ENCODE data around the gene REP15. TPM values are rescaled to one million over a fixed set of nuclear protein-coding genes. Genes with fewer than 3 reads are reported as not detected.

Gene REP15
- total RNA-seq, 2 donors from 2014 or later: 0.24 TPM; not detected in 1

GRCh38 chr12:27682534-27682933 lies 13.7 kb upstream of the REP15 start:
- no peak overlapping the region for H3K27ac Mint-ChIP-seq
- H3K27me3 Mint-ChIP-seq: no peaks in the 10 kb centered on the region
- H3K4me1 Mint-ChIP-seq: no peaks in the 10 kb centered on the region
- no peak overlapping the region for H3K4me3 Mint-ChIP-seq
- no peaks in the 10 kb centered on the region for H3K9me3 Mint-ChIP-seq
- H3K36me3 Mint-ChIP-seq (ENCODE audit: low read depth): no peaks in the 10 kb centered on the region
- ATAC-seq (replicated peaks): no peak

DNA sequence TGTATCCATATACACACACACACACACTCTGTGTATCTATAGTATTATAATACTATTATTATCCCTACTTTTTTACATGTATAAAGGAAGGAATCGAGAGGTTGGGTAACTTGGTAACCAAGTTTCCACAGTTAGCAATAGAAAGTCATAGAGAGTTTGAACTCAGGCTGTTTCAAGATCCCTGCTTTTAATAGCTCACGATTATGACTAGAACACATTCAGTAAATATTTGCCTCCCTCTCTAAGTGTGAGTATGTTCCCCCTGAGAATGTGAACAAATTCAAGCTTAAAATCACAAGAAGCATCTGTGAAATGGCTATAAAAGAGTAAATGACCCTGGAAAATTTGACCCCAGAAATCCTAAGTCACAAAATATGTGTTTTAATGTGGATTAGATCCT lies 11.0 kb upstream of the REP15 start:
- Mint-ChIP-seq H3K36me3 (ENCODE audit: low read depth) (peaks cover 10% of the 10 kb centered on the region), H3K27me3 (no peaks in the 10 kb centered on the region), H3K27ac (no peak overlapping the region), H3K9me3 (no peaks in the 10 kb centered on the region), H3K4me1 (no peaks in the 10 kb centered on the region), H3K4me3 (no peak overlapping the region)
- ATAC-seq (replicated peaks): no peak

DNA sequence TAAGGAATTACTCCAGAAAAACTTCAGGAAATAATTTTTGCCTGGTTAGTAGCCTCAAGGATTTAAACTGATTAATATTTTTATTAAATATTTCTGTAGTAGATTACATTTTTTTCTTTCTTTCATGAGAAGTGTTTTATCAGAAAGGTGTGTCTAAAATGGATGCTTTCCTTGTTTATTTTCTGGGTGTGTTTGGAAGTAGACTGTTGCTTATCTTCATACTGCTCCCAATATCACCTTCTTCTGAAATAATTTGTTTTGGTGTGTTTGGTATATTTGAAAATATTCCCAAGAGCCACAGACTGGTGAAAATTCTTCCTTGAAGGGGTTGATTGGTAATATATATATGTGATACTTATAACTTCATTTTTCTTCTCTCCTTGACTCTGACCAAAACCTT lies 10.1 kb upstream of the REP15 start:
- no peak for ATAC-seq (replicated peaks)
- Mint-ChIP-seq H3K36me3 (ENCODE audit: low read depth) (peaks cover 10% of the 10 kb centered on the region), H3K4me1 (no peaks in the 10 kb centered on the region), H3K9me3 (no peaks in the 10 kb centered on the region), H3K27ac (no peak overlapping the region), H3K27me3 (no peaks in the 10 kb centered on the region), H3K4me3 (no peak overlapping the region)

- Mint-ChIP-seq H3K4me1 (no peaks in the 10 kb centered on the region), H3K27ac (no peak overlapping the region), H3K36me3 (ENCODE audit: low read depth) (peaks cover 10% of the 10 kb centered on the region), H3K9me3 (no peaks in the 10 kb centered on the region), H3K4me3 (no peak overlapping the region), H3K27me3 (no peaks in the 10 kb centered on the region)
- no peak for ATAC-seq (replicated peaks)
These were observed 7.6 kb upstream of the REP15 start for GRCh38 chr12:27688671-27689070.

DNA sequence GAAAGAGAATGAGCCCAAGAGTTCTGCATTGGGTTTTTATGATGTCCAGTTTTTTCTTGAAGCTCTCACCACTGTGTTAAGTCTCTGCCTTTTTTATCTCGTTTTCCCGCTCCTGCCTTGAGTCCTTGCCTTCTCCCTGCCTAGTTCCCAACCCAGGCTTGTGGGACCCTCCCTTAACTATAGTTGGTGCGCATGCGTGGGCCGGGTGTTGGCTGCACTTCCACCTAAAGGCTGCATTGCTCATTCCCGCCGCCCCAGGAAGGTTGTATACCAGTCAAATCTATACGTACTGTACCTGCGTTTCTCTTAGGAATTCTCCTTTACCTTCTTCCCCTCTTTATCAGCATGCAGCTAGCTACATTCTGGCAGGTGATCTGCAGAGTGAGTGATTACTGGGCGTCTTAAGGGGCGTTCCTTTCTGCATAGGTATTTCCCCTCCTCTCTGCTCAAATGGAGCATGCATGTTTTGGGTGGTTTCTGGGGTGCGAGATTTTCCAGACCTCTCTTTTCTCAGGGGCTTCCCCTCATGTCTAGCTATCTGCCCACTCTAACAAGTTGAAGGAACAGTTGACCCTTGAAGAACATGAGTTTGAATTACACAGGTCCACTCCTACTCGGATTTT lies 6.6 kb upstream of the REP15 start:
- peaks cover 10% of the 10 kb centered on the region for H3K36me3 Mint-ChIP-seq (ENCODE audit: low read depth)
- H3K27ac Mint-ChIP-seq: no peak overlapping the region
- no peaks in the 10 kb centered on the region for H3K27me3 Mint-ChIP-seq
- H3K4me1 Mint-ChIP-seq: no peaks in the 10 kb centered on the region
- ATAC-seq (replicated peaks): no peak
- H3K9me3 Mint-ChIP-seq: no peaks in the 10 kb centered on the region
- no peak overlapping the region for H3K4me3 Mint-ChIP-seq

DNA sequence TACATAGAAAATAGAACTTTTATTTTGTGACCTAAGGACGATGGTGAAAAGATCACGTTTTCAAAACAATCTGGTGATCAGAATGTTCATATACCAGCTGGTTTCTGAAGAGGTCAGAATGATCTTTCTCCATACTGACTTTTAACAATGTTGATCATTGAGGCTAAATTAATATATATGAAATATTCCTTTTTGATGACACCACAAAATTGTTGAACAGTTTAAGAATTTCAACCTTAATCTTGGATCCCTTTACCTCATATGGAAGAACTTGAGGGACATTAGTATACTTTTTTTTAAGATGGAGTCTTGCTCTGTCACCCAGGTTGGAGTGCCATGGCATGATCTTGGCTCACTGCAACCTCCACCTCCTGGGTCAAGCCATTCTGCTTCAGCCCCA lies 2.8 kb upstream of the REP15 start:
- ATAC-seq (replicated peaks): no peak
- Mint-ChIP-seq H3K9me3 (no peaks in the 10 kb centered on the region), H3K27me3 (no peaks in the 10 kb centered on the region)

DNA sequence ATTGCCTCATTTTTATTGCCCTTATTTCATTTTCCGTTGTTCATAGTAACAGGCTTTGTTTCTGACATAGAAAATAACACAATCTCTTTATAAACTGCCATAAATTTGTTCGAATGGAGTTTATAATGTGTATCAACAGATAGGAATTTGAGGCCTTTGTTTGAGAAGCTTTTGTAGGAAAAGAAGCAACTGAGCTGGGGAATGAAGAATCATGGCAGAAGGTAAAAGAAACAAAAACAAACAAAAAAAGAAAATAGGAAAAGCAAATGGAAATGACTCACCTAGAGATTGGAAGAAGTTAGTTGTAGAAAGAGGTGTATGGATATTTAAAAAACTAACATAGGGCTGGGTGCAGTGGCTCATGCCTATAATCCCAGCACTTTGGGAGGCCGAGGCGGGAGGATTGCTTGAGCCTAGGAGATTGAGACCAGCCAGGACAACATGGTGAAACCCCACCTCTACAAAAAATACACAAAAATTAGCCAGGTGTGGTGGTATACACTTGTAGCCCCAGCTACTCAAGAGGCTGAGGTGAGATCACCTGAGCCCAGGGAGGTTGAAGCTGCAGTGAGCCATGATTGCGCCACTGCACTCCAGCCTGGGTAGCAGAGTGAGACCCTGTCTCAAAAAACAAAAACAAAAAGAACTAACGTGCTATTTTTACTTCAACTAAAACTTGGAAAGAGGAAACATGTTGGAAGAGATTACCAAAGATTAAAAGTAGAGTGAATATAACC lies 523 bp upstream of the REP15 start:
- Mint-ChIP-seq H3K36me3 (ENCODE audit: low read depth) (no peaks in the 10 kb centered on the region), H3K4me3 (no peak overlapping the region), H3K27ac (no peak overlapping the region), H3K9me3 (no peaks in the 10 kb centered on the region), H3K4me1 (no peaks in the 10 kb centered on the region), H3K27me3 (peaks cover 5% of the 10 kb centered on the region)
- no peak for ATAC-seq (replicated peaks)

More for the DNA sequence above, 2.8 kb upstream of the REP15 start:
- Mint-ChIP-seq H3K4me1 (no peaks in the 10 kb centered on the region), H3K4me3 (no peak overlapping the region), H3K27ac (no peak overlapping the region), H3K36me3 (ENCODE audit: low read depth) (peaks cover 8% of the 10 kb centered on the region)

GRCh38 chr12:27696864-27697564 lies 767 bp downstream of the REP15 start:
- Mint-ChIP-seq H3K27me3 (peaks cover 9% of the 10 kb centered on the region), H3K27ac (no peak overlapping the region), H3K9me3 (no peaks in the 10 kb centered on the region), H3K4me3 (no peak overlapping the region), H3K36me3 (ENCODE audit: low read depth) (no peaks in the 10 kb centered on the region), H3K4me1 (no peaks in the 10 kb centered on the region)
- no peak for ATAC-seq (replicated peaks)

- no peak overlapping the region for H3K27ac Mint-ChIP-seq
- H3K4me1 Mint-ChIP-seq: no peaks in the 10 kb centered on the region
- H3K9me3 Mint-ChIP-seq: no peaks in the 10 kb centered on the region
- ATAC-seq (replicated peaks): peak; percentile 96
- no peaks in the 10 kb centered on the region for H3K36me3 Mint-ChIP-seq (ENCODE audit: low read depth)
- H3K27me3 Mint-ChIP-seq: peaks cover 9% of the 10 kb centered on the region
- H3K4me3 Mint-ChIP-seq: no peak overlapping the region
These were observed 7.6 kb downstream of the REP15 start for GRCh38 chr12:27703720-27704452.

DNA sequence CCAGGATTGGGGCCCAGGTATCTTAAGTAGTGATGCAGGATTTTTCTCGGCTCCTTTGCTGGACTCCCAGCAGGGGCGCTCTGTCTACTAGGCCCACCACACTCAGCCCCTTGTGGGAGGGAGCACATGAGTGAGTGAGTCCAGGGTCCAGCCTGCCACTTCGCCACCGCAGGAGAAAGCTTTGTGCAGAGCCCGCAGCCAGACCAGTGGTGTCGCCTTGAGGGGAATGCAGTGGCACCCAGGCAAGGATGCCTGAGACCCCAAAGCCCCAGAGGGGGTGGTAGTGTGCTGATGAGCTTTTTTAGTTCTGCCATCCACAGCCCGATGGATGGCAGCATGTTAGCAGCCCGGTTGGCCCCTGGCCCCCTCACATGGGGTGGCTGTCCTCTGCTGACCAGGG lies 9.0 kb downstream of the REP15 start:
- H3K36me3 Mint-ChIP-seq (ENCODE audit: low read depth): no peaks in the 10 kb centered on the region

DNA sequence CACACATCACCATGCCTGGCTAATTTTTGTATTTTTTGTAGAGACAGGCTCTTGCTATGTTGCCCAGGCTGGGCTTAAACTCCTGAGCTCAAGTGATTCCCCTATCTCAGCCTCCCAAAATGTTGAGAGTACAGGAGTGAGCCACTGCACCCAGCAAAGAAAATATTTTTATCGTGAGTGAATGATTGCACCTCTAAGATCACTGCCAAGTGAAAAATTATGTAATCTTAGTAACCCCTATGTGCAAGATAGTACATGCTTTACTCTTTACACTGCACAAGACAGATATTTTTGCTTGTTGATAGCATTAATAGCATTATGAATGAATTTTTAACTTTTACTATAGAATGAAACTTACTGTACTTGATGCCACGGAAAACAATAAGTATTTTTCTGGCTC lies 11.0 kb downstream of the REP15 start:
- ATAC-seq (replicated peaks): no peak
- H3K4me1 Mint-ChIP-seq: peaks cover 5% of the 10 kb centered on the region

More for the DNA sequence above, 9.0 kb downstream of the REP15 start:
- Mint-ChIP-seq H3K4me1 (no peaks in the 10 kb centered on the region), H3K9me3 (no peaks in the 10 kb centered on the region), H3K27ac (no peak overlapping the region), H3K4me3 (no peak overlapping the region), H3K27me3 (peaks cover 4% of the 10 kb centered on the region)
- no peak for ATAC-seq (replicated peaks)

DNA sequence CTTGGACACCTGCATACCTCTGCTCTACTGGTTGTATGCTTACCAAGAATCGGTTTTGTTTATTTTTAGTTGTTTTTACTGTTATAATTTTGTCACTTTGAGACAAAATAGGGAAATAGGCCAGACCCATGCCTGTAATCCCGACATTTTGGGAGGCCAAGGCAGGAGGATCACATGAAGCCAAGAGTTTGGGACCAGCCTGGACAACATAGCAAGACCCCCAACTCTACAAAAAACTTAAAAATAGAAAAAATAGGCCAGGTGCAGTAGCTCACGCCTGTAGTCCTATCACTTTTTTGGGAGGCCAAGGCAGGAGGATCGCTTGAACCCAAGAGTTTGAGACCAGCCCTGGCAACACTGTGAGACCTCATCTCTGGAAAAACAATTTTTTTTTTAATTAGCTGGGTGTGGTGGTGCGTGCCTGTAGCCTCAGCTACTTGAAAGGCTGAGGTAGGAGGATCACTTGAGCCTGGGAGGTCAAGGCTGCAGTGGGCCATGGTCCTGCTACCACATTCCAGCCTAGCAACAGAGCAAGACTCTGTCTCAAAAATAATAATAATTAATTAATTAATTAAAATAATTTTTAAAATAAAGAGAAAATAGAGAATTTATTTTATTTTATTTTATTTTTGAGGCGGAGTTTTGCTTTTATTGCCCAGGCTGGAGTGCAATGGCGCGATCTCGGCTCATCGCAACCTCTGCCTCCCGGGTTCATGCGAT lies 13.1 kb downstream of the REP15 start:
- H3K27ac Mint-ChIP-seq: no peak overlapping the region
- peaks cover 25% of the 10 kb centered on the region for H3K36me3 Mint-ChIP-seq (ENCODE audit: low read depth)
- H3K9me3 Mint-ChIP-seq: no peaks in the 10 kb centered on the region
- ATAC-seq (replicated peaks): no peak
- H3K4me1 Mint-ChIP-seq: peaks cover 14% of the 10 kb centered on the region
- H3K4me3 Mint-ChIP-seq: peak overlapping the region; percentile 92
- no peaks in the 10 kb centered on the region for H3K27me3 Mint-ChIP-seq

More for the DNA sequence above, 11.0 kb downstream of the REP15 start:
- H3K27ac Mint-ChIP-seq: no peak overlapping the region
- H3K9me3 Mint-ChIP-seq: no peaks in the 10 kb centered on the region
- peaks cover 5% of the 10 kb centered on the region for H3K36me3 Mint-ChIP-seq (ENCODE audit: low read depth)
- H3K4me3 Mint-ChIP-seq: no peak overlapping the region
- H3K27me3 Mint-ChIP-seq: no peaks in the 10 kb centered on the region

GRCh38 chr12:27709932-27710591 lies 13.8 kb downstream of the REP15 start:
- Mint-ChIP-seq H3K9me3 (no peaks in the 10 kb centered on the region), H3K27ac (peak overlapping the region; percentile 92), H3K36me3 (ENCODE audit: low read depth) (peaks cover 30% of the 10 kb centered on the region), H3K4me1 (peaks cover 14% of the 10 kb centered on the region), H3K27me3 (no peaks in the 10 kb centered on the region), H3K4me3 (peak overlapping the region; percentile 92)
- peak; percentile 58 for ATAC-seq (replicated peaks)
